ENCODE data around the gene ENG.
"Not testable (repeated sequence)": the region's sequence is repeated elsewhere in the genome, so short reads cannot be mapped to it uniquely, and the experiment has no call there.

Gene ENG

GRCh38 chr9:127878001-127878651 lies 23.7 kb upstream of the ENG start:
- no peak for DNase-seq

DNA sequence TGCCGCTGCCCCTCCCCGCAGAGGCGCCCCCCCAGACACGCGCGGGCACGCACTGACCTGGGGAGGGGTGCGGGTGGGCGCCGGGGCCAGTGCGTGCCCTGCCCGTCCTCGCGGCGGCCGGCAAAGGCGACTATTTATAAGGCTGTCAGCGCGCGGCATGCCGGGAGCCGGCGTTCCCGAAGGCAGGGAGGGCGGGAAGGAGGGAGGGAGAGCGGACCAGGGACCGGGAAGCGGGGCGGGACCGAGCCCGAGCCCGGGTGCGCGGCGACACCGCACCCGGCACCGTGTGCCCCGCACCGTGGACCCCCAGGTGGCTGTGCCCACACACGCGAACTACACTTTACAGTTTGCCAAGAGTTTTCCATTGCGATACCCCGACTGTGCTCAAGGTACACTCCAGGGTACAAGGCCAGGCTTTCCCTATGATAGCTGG lies 23.1 kb upstream of the ENG start, which contains the start of gene AK1:
Gene AK1 (minus strand): TSS at position 110 of the 433 bp plus-strand sequence. CDS start 3,058 bp downstream, outside the sequence.
- no peak for DNase-seq

- no peak for DNase-seq
Observed at GRCh38 chr9:127876764-127877562, 22.5 kb upstream of the ENG start.

- DNase-seq: no peak
Observed at GRCh38 chr9:127876026-127876763, 21.7 kb upstream of the ENG start.

- no peak for DNase-seq
Observed at GRCh38 chr9:127875306-127875966, 21.0 kb upstream of the ENG start.

- no peak for DNase-seq
Observed at GRCh38 chr9:127874301-127875221, 20.1 kb upstream of the ENG start.

DNA sequence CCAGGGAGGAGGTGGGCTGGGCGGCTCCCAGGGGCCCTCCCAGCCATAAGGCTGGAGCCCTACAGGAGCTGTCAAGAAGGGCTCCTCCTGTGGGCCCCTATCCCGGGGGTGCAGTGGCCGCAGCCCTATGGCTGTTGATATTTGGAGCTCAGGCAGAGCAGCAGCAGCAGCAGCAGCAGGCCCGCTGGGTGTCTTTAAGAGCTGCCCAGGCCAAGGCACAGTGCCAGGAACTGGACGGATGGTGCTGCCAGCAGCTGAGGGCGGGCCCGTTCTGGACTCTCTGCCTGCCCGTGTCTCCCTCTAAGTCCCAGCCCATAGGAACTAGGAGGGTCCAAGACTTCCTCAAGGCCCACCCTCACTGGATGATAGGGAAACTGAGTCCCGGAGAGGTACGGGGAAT lies 19.4 kb upstream of the ENG start:
- DNase-seq: no peak

- no peak for DNase-seq
Observed at GRCh38 chr9:127873223-127873691, 18.8 kb upstream of the ENG start.

- DNase-seq: no peak
Observed at GRCh38 chr9:127872369-127873222, 18.1 kb upstream of the ENG start.

DNA sequence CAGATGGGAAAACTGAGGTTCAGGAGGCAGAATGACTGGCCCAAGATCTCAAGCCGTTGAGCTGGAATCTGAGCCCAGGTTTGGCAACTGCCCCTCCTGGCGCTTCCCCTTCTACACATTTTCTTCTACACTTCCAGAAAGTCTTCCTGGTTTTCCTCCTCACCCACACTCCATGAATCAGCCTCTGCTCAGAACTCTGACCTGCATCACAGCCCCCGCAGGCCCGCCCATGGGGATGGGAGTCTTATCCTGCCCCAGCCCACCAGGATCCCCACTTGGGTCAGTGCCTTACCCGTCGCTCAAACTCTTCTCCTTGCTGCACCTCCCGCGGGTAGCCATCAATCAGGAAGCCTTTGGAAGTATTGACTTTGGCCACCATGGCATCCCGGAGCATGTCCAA lies 17.1 kb upstream of the ENG start:
- DNase-seq: no peak

DNA sequence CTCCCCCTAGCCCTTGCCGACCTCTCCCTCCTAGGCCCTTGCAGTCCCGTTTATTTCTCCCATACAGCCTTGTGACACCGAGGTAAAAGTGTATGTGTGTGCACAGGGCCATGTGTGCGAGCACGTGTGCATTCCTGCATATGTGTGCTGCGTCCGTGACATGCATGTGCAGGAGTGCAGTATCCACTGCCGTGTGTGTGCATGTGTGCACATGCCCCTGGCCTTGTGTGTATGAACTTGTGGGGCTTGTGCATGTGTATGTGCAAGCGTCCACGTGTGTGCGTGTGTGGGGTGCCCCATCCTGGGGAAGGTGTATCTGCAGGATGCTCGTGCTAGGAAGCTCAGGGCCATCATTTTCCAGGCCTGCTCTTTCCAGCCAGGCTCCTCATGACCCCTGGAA lies 16.4 kb upstream of the ENG start:
- no peak for DNase-seq

DNA sequence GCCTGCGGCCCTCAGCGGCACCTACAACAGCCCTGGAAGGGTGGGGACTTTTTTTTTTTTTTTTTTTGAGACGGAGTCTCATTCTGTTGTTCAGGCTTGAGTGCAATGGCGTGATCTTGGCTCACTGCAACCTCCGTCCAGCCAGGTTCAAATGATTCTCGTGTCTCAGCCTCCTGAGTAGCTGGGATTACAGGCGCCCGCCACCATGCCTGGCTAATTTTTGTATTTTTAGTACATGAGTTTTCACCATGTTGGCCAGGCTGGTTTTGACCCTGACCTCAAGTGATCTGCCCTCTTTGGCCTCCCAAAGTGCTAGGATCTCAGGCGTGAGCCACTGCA lies 15.7 kb upstream of the ENG start:
- DNase-seq: not testable (repeated sequence)

- DNase-seq: peak; percentile 81
Observed at GRCh38 chr9:127869310-127870152, 15.1 kb upstream of the ENG start.

GRCh38 chr9:127868278-127868902 lies 13.9 kb upstream of the ENG start:
- DNase-seq: no peak

- no peak for DNase-seq
Observed at GRCh38 chr9:127867356-127868277, 13.2 kb upstream of the ENG start.

DNA sequence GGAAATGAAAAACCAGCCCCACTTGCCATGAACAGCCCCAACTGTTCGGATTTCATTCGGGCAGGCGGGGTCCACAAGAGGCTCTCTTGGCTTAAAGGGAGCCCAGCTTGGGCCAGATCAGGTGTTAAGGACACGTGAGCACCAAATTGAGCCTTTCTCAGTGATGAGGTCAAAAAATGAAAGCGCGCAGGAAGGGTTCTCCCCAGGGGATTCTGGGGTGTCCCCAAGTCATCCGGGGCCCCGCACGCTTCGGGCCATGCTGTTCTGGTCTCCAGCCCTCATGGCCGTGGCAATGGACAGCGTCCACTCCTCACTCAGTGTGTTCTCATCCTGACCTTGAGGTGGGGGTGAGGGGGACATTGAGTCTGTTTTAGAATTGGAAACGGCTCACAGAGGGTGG lies 12.1 kb upstream of the ENG start:
- DNase-seq: no peak

- no peak for DNase-seq
Observed at GRCh38 chr9:127865645-127866464, 11.4 kb upstream of the ENG start.

Measured in activated gamma-delta T cell treated with Interleukin-2 at 50 U/mL for 16 hours (primary cell).